ENCODE data around the gene CCDC181.

The CCDC181 gene

GRCh38 chr1:169367686-169368405 is 59.4 kb downstream of the CCDC181 start, which contains the start of the genes BLZF1 and NME7:
Gene BLZF1 (plus strand): TSS chr1:169368195. CDS start chr1:169369523, 1,328 bp downstream.
Gene NME7 (minus strand): TSS chr1:169367797. CDS start chr1:169367710, 87 bp downstream.
- TF ChIP-seq CTCF (conservative IDR thresholded peaks at IDR 0.05): no peak
- peak within 1 kb of the TSS; percentile 89 for H3K27ac ChIP-seq

- peak overlapping the region; percentile 89 for H3K27ac ChIP-seq
- no peak for TF ChIP-seq CTCF (conservative IDR thresholded peaks at IDR 0.05)
Measured at GRCh38 chr1:169367096-169367685, 60.1 kb downstream of the CCDC181 start.

GRCh38 chr1:169364948-169365347 is 62.3 kb downstream of the CCDC181 start:
- TF ChIP-seq CTCF (conservative IDR thresholded peaks at IDR 0.05): no peak
- no peak overlapping the region for H3K27ac ChIP-seq

GRCh38 chr1:169363046-169363730 is 64.1 kb downstream of the CCDC181 start:
- no peak for TF ChIP-seq CTCF (conservative IDR thresholded peaks at IDR 0.05)
- no peak overlapping the region for H3K27ac ChIP-seq

GRCh38 chr1:169361281-169361680 is 66.0 kb downstream of the CCDC181 start:
- H3K27ac ChIP-seq: no peak overlapping the region
- no peak for TF ChIP-seq CTCF (conservative IDR thresholded peaks at IDR 0.05)

GRCh38 chr1:169360415-169360814 is 66.9 kb downstream of the CCDC181 start:
- no peak for TF ChIP-seq CTCF (conservative IDR thresholded peaks at IDR 0.05)
- no peak overlapping the region for H3K27ac ChIP-seq

- TF ChIP-seq CTCF (conservative IDR thresholded peaks at IDR 0.05): peak; percentile 85
- H3K27ac ChIP-seq: no peak overlapping the region
Measured at GRCh38 chr1:169348383-169349036, 78.8 kb downstream of the CCDC181 start.
